Brain microvascular endothelial cell (primary cell): ENCODE results near the gene MAML2.

Experiments
- DNase-seq: peaks from one replicate; pipeline ENCODE4 v3.0.0-alpha.2; 2020
- H3K27ac ChIP-seq: fragments of 250-450 bp; sonication (Bioruptor Pico); 2 replicates; pipeline ENCODE4 v1.5.1; 2020; ENCODE audit warnings: mild to moderate bottlenecking, moderate library complexity
- H3K27me3 ChIP-seq: fragments of 250-450 bp; sonication (Bioruptor Pico); replicated peaks from 2 replicates; pipeline ENCODE4 v1.5.1; 2020; ENCODE audit warnings: mild to moderate bottlenecking
- H3K36me3 ChIP-seq: fragments of 250-450 bp; sonication (Bioruptor Pico); replicated peaks from 2 replicates; pipeline ENCODE4 v1.5.1; 2020; ENCODE audit warnings: mild to moderate bottlenecking
- H3K4me3 ChIP-seq: 2 replicates; pipeline ENCODE4 v1.5.1; 2011; ENCODE audit warnings: low read depth, mild to moderate bottlenecking, control low read depth, low read length, moderate library complexity
- in situ Hi-C: cut with HindIII; loops from 2 replicates; pipeline ENCODE4 v1.10.0; 2017; ENCODE audit warnings: low sequenced_read_pairs, low pct_ligation_motif_present
- TF ChIP-seq, protein P1 (sequence below): IDR thresholded peaks from 2 replicates; pipeline ENCODE4 v1.5.1; 2011; ENCODE audit warnings: low read depth, mild to moderate bottlenecking, moderate library complexity, low read length, control low read depth, inconsistent platforms; ENCODE audit errors: missing control alignments

The MAML2 gene

DNA sequence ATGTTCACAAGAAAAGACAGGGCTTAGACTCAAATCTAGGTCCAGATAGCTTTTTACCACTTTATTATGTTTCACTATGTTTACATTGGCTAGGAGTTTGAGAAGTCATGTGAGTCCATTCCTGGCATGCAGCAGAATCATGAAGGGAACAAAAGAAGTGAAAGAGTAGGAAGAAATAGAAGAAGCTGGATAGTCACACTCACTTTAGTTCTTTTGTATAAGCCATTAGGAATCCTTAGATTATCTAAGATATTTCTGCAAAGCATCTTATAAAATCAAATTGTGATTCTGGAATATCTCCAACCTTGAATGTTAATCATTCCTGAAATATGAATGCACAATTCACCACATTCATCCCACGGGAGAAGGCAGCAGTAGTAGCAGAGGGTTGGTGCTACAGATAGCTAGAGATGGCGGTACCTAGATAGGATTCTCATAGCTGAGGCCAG is 31.9 kb downstream of the MAML2 start:
- DNase-seq = peak; percentile 73
- no peaks in the 10 kb centered on the region for H3K36me3 ChIP-seq
- TF ChIP-seq, protein P1, sequence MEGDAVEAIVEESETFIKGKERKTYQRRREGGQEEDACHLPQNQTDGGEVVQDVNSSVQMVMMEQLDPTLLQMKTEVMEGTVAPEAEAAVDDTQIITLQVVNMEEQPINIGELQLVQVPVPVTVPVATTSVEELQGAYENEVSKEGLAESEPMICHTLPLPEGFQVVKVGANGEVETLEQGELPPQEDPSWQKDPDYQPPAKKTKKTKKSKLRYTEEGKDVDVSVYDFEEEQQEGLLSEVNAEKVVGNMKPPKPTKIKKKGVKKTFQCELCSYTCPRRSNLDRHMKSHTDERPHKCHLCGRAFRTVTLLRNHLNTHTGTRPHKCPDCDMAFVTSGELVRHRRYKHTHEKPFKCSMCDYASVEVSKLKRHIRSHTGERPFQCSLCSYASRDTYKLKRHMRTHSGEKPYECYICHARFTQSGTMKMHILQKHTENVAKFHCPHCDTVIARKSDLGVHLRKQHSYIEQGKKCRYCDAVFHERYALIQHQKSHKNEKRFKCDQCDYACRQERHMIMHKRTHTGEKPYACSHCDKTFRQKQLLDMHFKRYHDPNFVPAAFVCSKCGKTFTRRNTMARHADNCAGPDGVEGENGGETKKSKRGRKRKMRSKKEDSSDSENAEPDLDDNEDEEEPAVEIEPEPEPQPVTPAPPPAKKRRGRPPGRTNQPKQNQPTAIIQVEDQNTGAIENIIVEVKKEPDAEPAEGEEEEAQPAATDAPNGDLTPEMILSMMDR = no peak
- H3K27me3 ChIP-seq = no peaks in the 10 kb centered on the region
- in situ Hi-C loops = no loop called here
- no peak overlapping the region for H3K4me3 ChIP-seq
- H3K27ac ChIP-seq = peak overlapping the region; percentile 76

DNA sequence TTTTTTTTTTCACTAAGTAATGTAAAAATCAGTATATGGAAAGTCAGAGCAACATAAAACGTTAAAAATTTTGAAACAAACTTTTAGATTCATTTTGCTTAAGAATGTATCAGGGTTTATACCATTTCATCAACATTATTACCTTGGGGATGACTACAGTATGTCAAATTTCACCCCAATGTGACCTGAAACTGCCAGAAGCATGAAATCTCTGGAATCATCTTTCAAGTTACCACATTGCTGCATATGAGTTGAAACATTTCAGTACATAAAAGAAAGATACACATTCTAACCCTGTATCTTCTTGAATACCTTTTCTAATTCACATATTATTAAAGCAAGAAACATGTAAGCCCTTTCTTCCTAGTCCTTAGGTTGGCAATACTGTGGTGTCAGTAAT is 32.8 kb downstream of the MAML2 start:
- TF ChIP-seq, protein P1 = no peak
- Histone ChIP-seq H3K27me3 (no peaks in the 10 kb centered on the region), H3K27ac (peak overlapping the region; percentile 76), H3K36me3 (no peaks in the 10 kb centered on the region), H3K4me3 (no peak overlapping the region)
- no peak for DNase-seq
- in situ Hi-C loops = no loop called here

DNA sequence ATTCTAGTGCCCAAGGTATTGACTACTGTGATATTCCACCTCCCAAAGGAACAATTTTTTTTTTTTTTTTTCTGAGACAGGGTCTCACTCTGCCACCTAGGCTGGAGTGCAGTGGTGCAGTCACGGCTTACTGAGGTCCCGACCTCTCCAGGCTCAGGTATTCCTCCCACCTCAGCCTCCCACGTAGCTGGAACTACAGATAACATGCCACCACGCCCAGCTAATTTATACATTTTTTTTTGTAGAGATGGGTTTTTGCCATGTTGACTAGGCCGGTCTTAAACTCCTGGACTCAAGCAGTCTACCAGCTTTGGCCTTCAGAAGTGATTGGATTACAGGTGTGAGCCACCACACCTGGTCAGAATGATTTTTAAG is 33.4 kb downstream of the MAML2 start:
- H3K27me3 ChIP-seq = no peaks in the 10 kb centered on the region
- H3K27ac ChIP-seq = peak overlapping the region; percentile 96
- H3K4me3 ChIP-seq = no peak overlapping the region
- in situ Hi-C loops = no loop called here
- TF ChIP-seq, protein P1 = no peak
- DNase-seq = no peak
- no peaks in the 10 kb centered on the region for H3K36me3 ChIP-seq

DNA sequence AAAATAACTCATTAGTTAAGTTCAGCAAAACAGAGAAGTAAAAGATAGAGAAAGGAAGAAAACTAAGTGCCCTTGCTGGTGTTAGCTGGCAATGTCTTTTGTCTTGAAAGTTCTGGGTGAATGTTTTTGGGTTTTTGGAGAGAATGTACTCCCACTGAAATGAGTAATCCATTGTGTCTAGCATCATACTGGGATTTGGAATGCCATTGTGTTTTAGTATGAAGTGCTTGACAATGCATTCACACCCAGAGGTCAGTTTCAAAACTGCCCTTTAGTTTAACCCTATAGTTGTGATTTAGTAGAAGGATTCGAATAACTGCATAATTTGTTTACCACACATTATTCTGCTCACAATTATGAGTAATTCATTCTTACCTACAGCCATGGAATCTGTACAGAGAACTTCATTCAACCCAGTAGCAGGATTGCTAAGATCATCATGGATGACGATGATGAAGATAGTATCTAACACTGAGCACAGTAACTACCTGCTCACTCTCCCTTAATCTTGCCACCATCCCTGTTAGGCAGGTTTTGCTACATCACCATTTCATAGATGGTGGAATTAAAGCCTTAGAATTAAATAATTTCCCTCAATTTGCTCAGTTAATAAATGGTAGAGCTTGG is 33.9 kb downstream of the MAML2 start:
- TF ChIP-seq, protein P1 = no peak
- Histone ChIP-seq H3K27me3 (no peaks in the 10 kb centered on the region), H3K36me3 (no peaks in the 10 kb centered on the region), H3K4me3 (no peak overlapping the region), H3K27ac (peak overlapping the region; percentile 96)
- no peak for DNase-seq
- in situ Hi-C loops = no loop called here

DNA sequence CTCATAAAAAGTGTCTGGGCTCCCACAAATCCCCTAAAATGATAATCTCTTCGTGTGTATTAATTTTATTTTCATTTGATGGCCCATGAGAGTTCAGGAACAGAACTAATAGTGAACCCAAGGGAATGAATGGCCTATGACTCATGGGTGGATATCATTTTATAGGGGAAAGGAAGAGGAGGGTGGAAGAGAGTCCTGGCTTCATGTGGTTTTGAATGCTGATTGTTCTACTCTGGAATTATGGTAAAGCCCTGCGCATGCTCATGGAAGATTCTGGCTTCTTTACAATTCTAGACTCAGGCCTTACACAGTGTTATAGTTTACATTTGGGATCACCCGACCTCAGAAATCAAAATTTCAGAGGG is 35.2 kb downstream of the MAML2 start:
- peak overlapping the region; percentile 96 for H3K27ac ChIP-seq
- no peaks in the 10 kb centered on the region for H3K27me3 ChIP-seq
- in situ Hi-C loops = no loop called here
- H3K36me3 ChIP-seq = no peaks in the 10 kb centered on the region
- H3K4me3 ChIP-seq = peak overlapping the region; percentile 37
- TF ChIP-seq, protein P1 = no peak
- peak; percentile 90 for DNase-seq
